Measurements from ENCODE around the gene OPCML.

- TF ChIP-seq POLR2A (IDR thresholded peaks at IDR 0.05) (no peak), CTCF (IDR thresholded peaks at IDR 0.05) (no peak)
Observed at GRCh38 chr11:132523929-132524328, 1008.4 kb downstream of the OPCML start.
